GM12864 (cell line): ENCODE data around the gene SMARCC2.

Experiments used
- DNase-seq: peaks from one replicate; pipeline ENCODE4 v3.0.0-alpha.2; 2011; ENCODE audit warnings: low read depth
- H3K4me3 ChIP-seq: 2 replicates; pipeline ENCODE4 v1.5.1; 2011; ENCODE audit warnings: mild to moderate bottlenecking, low read depth, low read length, control low read depth
- TF ChIP-seq, protein P1 (sequence below): IDR thresholded peaks from 2 replicates; pipeline ENCODE4 v1.5.1; 2011; ENCODE audit warnings: low read depth, mild to moderate bottlenecking, moderate library complexity, low read length, control low read depth, inconsistent platforms; ENCODE audit errors: missing control alignments

The SMARCC2 gene

DNA sequence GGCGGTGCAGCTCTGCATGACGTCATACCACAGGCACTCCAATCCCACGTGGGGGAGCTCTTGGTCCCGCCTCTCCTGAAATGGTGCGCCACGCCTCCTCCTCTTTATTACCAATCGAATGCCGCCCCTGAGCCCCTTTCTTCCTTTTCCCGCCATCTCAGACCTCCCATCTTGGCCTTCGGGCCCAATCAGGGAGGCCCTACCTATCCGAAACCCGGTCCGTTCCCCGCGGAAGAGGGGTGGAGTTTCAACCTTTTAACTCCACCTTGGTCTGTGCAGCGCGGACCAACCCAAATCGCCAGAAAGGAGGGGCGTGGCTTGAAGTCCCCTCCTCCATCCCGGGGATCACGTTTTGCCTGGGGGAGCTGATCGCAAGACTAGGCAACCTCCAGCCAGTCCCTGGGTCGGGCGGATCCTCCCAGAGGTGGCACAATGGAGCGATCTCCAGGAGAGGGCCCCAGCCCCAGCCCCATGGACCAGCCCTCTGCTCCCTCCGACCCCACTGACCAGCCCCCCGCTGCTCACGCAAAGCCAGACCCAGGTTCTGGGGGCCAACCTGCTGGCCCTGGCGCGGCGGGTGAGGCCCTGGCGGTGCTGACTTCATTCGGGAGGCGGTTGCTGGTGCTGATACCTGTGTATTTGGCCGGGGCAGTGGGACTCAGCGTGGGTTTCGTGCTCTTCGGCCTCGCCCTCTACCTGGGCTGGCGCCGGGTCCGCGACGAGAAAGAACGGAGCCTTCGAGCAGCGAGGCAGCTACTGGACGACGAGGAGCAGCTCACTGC, 61.2 kb downstream of the SMARCC2 start, which contains the start of gene ESYT1:
Gene ESYT1 (plus strand): TSS at position 380 of the 782 bp plus-strand sequence. CDS start 53 bp downstream, at position 433.
- DNase-seq = peak; percentile 99
- TF ChIP-seq, protein P1, sequence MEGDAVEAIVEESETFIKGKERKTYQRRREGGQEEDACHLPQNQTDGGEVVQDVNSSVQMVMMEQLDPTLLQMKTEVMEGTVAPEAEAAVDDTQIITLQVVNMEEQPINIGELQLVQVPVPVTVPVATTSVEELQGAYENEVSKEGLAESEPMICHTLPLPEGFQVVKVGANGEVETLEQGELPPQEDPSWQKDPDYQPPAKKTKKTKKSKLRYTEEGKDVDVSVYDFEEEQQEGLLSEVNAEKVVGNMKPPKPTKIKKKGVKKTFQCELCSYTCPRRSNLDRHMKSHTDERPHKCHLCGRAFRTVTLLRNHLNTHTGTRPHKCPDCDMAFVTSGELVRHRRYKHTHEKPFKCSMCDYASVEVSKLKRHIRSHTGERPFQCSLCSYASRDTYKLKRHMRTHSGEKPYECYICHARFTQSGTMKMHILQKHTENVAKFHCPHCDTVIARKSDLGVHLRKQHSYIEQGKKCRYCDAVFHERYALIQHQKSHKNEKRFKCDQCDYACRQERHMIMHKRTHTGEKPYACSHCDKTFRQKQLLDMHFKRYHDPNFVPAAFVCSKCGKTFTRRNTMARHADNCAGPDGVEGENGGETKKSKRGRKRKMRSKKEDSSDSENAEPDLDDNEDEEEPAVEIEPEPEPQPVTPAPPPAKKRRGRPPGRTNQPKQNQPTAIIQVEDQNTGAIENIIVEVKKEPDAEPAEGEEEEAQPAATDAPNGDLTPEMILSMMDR = no peak
- H3K4me3 ChIP-seq = peak within 1 kb of the TSS; percentile 88

DNA sequence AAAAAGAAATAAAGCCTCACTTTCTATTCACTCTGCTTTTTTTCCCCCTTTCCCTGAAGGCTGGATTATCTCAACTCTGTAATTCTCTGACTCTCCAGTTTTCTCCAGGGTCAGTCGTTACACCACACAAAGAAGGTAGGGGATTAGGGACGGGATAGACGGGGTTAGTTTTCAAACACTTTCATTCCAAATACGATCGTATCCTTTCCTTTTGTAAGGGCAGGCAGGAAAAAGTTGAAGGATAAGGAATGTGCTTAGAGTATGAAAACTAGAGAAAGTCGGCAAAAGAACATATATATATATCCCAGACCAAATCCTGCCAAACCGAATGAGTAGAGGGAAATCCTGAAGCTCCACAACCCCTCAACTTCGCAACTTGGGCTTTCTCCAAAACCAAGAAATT, 61.8 kb downstream of the SMARCC2 start:
- TF ChIP-seq, protein P1 = no peak
- peak overlapping the region; percentile 44 for H3K4me3 ChIP-seq
- no peak for DNase-seq

DNA sequence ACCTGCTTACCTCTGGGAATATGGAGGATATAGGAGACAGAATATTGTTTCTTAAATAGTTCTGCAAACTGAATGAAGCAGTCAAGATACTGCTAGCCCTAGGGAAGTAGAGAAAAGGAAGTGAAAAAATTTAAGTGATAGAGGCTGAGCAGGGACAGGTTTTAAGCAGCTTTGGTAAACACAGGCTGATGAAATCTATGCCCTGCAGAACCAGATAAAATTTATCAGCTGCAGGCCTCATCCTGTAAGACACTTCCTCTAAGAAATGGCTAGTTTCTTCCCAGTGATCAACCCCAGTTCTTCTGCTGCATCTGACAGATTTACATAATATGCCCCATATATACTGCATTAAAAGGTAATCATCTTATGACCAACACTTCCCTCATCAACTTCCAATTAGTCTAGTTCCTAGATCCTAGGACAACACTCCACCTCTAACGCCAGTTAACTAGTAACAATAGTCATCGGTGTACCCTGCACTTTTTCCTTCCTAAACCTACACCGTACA, 62.5 kb downstream of the SMARCC2 start:
- TF ChIP-seq, protein P1 = no peak
- H3K4me3 ChIP-seq = peak overlapping the region; percentile 44; the same call in 1 of the 2 replicates

DNA sequence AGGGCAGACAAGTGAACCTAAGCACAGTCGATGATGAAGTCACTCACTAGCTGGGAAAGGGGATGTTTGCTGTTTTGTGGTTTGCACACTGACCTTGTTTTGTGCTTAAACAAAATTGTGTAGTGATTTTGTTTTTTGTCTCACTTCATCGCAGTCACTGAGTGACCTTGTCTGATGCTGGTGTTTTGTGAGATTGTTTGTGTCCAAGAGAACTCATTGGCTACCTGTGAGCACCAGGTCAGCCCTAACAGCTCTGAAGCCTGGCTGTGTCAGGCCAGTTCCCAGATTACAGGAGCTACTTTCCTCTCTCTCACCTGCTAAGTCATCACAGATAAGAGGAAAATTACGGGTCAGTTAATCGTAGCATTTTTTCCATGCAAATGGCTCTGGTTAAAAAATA, 65.2 kb downstream of the SMARCC2 start:
- TF ChIP-seq, protein P1 = no peak
- DNase-seq = no peak
- H3K4me3 ChIP-seq = no peak overlapping the region

More for the DNA sequence above, 62.5 kb downstream of the SMARCC2 start:
- DNase-seq = no peak

DNA sequence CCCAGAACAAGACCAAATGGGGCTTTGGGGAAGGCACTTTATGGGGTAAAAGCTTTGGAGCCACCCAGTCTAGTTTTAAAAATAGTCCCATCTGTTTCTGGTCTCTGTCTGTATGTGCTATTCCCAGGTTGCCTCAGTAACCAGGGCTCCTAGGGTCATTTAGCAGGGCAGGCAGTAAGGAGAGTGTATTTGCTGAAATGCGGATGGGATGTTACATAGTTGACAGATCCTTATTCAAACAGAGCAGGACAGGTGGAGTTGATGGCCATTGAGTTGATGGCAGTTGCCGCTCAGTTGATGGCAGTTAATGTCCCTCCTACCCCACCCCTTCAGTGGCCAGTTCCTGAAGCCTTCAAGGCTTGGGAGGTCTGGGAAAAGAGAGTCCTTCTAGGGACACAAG, 66.6 kb downstream of the SMARCC2 start:
- no peak for DNase-seq
- TF ChIP-seq, protein P1 = no peak
- H3K4me3 ChIP-seq = no peak overlapping the region

DNA sequence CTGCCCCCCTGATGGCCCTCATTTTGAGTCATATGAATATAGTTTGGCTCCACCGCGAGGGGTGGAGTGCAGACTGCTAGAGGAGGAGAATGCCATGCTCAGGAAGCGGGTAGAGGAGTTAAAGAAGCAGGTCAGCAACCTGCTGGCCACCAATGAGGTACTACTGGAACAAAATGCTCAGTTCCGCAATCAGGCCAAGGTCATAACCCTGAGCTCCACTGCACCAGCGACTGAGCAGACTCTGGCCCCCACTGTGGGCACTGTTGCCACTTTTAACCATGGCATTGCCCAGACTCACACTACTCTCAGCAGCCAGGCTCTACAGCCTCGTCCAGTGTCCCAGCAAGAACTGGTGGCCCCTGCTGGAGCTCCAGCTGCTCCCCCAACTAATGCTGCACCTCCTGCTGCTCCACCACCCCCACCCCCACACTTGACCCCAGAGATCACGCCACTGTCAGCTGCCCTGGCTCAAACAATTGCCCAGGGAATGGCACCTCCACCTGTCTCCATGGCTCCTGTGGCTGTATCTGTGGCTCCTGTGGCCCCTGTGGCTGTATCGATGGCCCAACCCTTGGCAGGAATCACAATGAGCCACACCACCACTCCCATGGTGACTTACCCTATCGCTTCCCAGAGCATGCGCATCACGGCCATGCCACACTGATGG, 67.9 kb downstream of the SMARCC2 start:
- TF ChIP-seq, protein P1 = no peak
- no peak for DNase-seq
- no peak overlapping the region for H3K4me3 ChIP-seq
